Right renal cortex interstitium (tissue), 3 donors: Measurements from ENCODE around the gene LRBA. TPM values are rescaled to one million over a fixed set of nuclear protein-coding genes. Genes with fewer than 3 reads are reported as not detected.

Experiments
- DNase-seq, 3 donors: peaks; one replicate each; pipeline ENCODE4 v3.0.0-alpha.2; 2013; ENCODE audit warnings: low read depth in 3 of 3, low spot score in 2 of 3
- polyA plus RNA-seq, 3 donors: library from polyadenylated mRNA; unstranded; fragments of 120-200 nt; gene quantifications; one replicate each; pipeline ENCODE4 v1.2.1, GENCODE V29; 2013; ENCODE audit not compliant: insufficient read length in 3 of 3

LRBA gene
- polyA plus RNA-seq, 3 donors, result 73.2 to 74.5 (median 73.8) TPM

GRCh38 chr4:150888625-150889024 is 126.5 kb downstream of the LRBA start:
- DNase-seq, result no peak

GRCh38 chr4:150888217-150888616 is 126.9 kb downstream of the LRBA start:
- DNase-seq, result no peak

- no peak for DNase-seq
These were observed 128.5 kb downstream of the LRBA start for GRCh38 chr4:150886597-150886996.

- no peak for DNase-seq
These were observed 130.5 kb downstream of the LRBA start for GRCh38 chr4:150884625-150885024.

- DNase-seq, result no peak
These were observed 139.7 kb downstream of the LRBA start for GRCh38 chr4:150875367-150875766.

GRCh38 chr4:150874338-150875226 is 140.5 kb downstream of the LRBA start:
- DNase-seq, result no peak

GRCh38 chr4:150867148-150867547 is 147.9 kb downstream of the LRBA start:
- DNase-seq, result peak; percentile 62 to 73 (median 69)

- no peak for DNase-seq
These were observed 151.6 kb downstream of the LRBA start for GRCh38 chr4:150863456-150863855.

GRCh38 chr4:150862829-150863228 is 152.3 kb downstream of the LRBA start:
- no peak for DNase-seq

- no peak for DNase-seq
These were observed 155.6 kb downstream of the LRBA start for GRCh38 chr4:150859453-150859852.

- DNase-seq, result no peak
These were observed 159.0 kb downstream of the LRBA start for GRCh38 chr4:150855981-150856510.

- no peak for DNase-seq
These were observed 160.5 kb downstream of the LRBA start for GRCh38 chr4:150854600-150854999.

GRCh38 chr4:150853882-150854281 is 161.2 kb downstream of the LRBA start:
- no peak for DNase-seq

- no peak for DNase-seq
These were observed 162.9 kb downstream of the LRBA start for GRCh38 chr4:150852216-150852615.

GRCh38 chr4:150849016-150849415 is 166.1 kb downstream of the LRBA start:
- DNase-seq, result no peak

GRCh38 chr4:150828159-150828558 is 186.9 kb downstream of the LRBA start:
- DNase-seq, result no peak

- DNase-seq, result no peak
These were observed 187.9 kb downstream of the LRBA start for GRCh38 chr4:150827226-150827625.

GRCh38 chr4:150826306-150826705 is 188.8 kb downstream of the LRBA start:
- DNase-seq, result no peak

- DNase-seq, result no peak
These were observed 192.7 kb downstream of the LRBA start for GRCh38 chr4:150822407-150822806.

GRCh38 chr4:150821641-150822040 is 193.4 kb downstream of the LRBA start:
- no peak for DNase-seq

- DNase-seq, result no peak
These were observed 194.7 kb downstream of the LRBA start for GRCh38 chr4:150820409-150820808.

GRCh38 chr4:150818661-150819060 is 196.4 kb downstream of the LRBA start:
- DNase-seq, result no peak
